Sigmoid colon (tissue), 7 donors: ENCODE data around the gene FMO3. TPM values are rescaled to one million over a fixed set of nuclear protein-coding genes. Genes with fewer than 3 reads are reported as not detected.
A peak's percentile ranks its signal among the peaks of the same experiment; 100 is the strongest.

Source experiments
- DNase-seq: peaks from one replicate; pipeline ENCODE4 v3.0.0-alpha.2; 2019
- H3K27ac ChIP-seq, 4 donors: fragments of 200-600 bp; sonication (generic); one replicate each; pipeline ENCODE4 v1.5.1; 2016 to 2019; ENCODE audit warnings: mild to moderate bottlenecking in 1 of 4
- H3K27me3 ChIP-seq, 3 donors: fragments of 200-600 bp; sonication (generic); one replicate each; pipeline ENCODE4 v1.5.1; 2019; ENCODE audit warnings: mild to moderate bottlenecking in 1 of 3
- H3K36me3 ChIP-seq, 4 donors: fragments of 200-600 bp; sonication (generic); one replicate each; pipeline ENCODE4 v1.5.1; 2016 to 2019
- H3K4me1 ChIP-seq, 4 donors: fragments of 200-600 bp; sonication (generic); one replicate each; pipeline ENCODE4 v1.5.1; 2017 to 2019
- H3K4me3 ChIP-seq, 4 donors: fragments of 200-600 bp; sonication (generic); one replicate each; pipeline ENCODE4 v1.5.1; 2017 to 2019; ENCODE audit warnings: mild to moderate bottlenecking in 2 of 4, moderate library complexity in 1 of 4
- H3K9me3 ChIP-seq, 4 donors: fragments of 200-600 bp in 3 of 4; sonication (generic) in 3 of 4; one replicate each; pipeline versions ENCODE4 v1.5.1 to v1.6.1; 2013 to 2019
- EP300 ChIP-seq, 4 donors: sonication (generic); formaldehyde crosslinking; IDR thresholded peaks; one replicate each; pipeline ENCODE4 v1.6.1; 2017; ENCODE audit warnings: antibody characterized with exemption in 4 of 4
- POLR2A ChIP-seq, 2 donors: fragments of 450-650 bp; IDR thresholded peaks; one replicate each; pipeline ENCODE4 v1.6.1; 2016; ENCODE audit warnings: antibody characterized with exemption in 2 of 2, mild to moderate bottlenecking in 2 of 2, moderate library complexity in 2 of 2
- POLR2AphosphoS5 ChIP-seq, 4 donors: sonication (generic); formaldehyde crosslinking; IDR thresholded peaks; one replicate each; pipeline ENCODE4 v1.6.1; 2017; ENCODE audit warnings: antibody characterized with exemption in 4 of 4
- WGBS, 2 donors: extraction: QIAGEN DNeasy Blood & Tissue Kit; methylation state at CpG; one replicate each; pipeline ENCODE4 v1.1.7; 2013; 5-methylcytosine and 5-hydroxymethylcytosine counted together
- intact Hi-C: fragments of 100-400 bp; cut with DNase I; formaldehyde crosslinking; loops from one replicate; pipeline ENCODE4 v1.15.1; 2023
- polyA plus RNA-seq, 3 donors: library from polyadenylated mRNA; stranded (reverse); fragments of 200-250 nt; gene quantifications; one replicate each; pipeline ENCODE4 v1.2.3, GENCODE V29; 2013
- total RNA-seq, 4 donors: library from RNA; depleted of rRNA; stranded (reverse); fragments of >200 nt; gene quantifications; one replicate each; pipeline ENCODE4 v1.1.0, GENCODE V29; 2016
- TF ChIP-seq, protein P1 (sequence below), 4 experiments: fragments of 450-650 bp in 3 of 4; fragments of 200-600 bp in 1 of 4; IDR thresholded peaks; one replicate each; pipeline ENCODE4 v1.5.1; 2016 to 2019; ENCODE audit warnings: antibody characterized with exemption in 4 of 4, mild to moderate bottlenecking in 3 of 4, moderate library complexity in 2 of 4
- donor health status: healthy with polysubstance abuse.
- donor health status: Bipolar disorder and iron deficiency.
- donor health status: healthy.

FMO3 gene
- total and polyA plus RNA-seq, 7 donors = 0.82 to 2.3 (median 1.8) TPM; not detected in 2

DNA sequence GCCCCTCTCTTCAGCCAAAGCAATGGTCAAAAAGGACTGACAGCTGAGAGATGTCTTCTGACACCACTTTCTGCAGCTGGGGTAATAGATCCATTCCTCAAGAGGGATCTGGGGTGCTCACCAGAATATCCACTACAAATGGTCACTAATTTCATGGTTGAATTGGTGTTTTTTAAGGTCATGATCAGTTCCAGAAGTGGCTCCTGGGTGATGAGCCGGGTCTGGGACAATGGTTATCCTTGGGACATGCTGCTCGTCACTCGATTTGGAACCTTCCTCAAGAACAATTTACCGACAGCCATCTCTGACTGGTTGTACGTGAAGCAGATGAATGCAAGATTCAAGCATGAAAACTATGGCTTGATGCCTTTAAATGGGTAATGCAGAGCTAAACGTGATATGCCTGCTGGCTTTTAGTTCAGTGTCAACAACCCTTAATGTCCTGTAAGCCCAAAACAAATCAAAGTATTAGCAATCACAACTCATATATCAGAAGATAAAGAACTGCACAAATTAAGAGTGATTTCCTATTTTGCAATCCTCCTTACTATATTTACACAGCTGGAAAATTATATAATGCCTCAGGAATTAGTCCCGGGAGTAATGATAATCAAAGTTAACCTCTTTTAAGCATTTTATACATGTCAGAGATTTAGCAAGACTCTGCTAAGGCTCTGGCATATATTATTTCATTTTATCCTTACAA is 20.1 kb downstream of the FMO3 start:
- H3K36me3 ChIP-seq = no peaks in the 10 kb centered on the region
- H3K27ac ChIP-seq = no peak overlapping the region
- no peaks in the 10 kb centered on the region for H3K9me3 ChIP-seq
- 65 to 69% methylated on average over 7 of the region's 7 CpGs for WGBS, 2 donors
- H3K4me3 ChIP-seq = no peak overlapping the region
- no peaks in the 10 kb centered on the region for H3K4me1 ChIP-seq
- H3K27me3 ChIP-seq = no peaks in the 10 kb centered on the region
- no peak for DNase-seq
- intact Hi-C loops = no loop called here
- TF ChIP-seq, protein P1, sequence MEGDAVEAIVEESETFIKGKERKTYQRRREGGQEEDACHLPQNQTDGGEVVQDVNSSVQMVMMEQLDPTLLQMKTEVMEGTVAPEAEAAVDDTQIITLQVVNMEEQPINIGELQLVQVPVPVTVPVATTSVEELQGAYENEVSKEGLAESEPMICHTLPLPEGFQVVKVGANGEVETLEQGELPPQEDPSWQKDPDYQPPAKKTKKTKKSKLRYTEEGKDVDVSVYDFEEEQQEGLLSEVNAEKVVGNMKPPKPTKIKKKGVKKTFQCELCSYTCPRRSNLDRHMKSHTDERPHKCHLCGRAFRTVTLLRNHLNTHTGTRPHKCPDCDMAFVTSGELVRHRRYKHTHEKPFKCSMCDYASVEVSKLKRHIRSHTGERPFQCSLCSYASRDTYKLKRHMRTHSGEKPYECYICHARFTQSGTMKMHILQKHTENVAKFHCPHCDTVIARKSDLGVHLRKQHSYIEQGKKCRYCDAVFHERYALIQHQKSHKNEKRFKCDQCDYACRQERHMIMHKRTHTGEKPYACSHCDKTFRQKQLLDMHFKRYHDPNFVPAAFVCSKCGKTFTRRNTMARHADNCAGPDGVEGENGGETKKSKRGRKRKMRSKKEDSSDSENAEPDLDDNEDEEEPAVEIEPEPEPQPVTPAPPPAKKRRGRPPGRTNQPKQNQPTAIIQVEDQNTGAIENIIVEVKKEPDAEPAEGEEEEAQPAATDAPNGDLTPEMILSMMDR (IDR thresholded peaks at IDR 0.05) = no peak
- TF ChIP-seq EP300 (IDR thresholded peaks at IDR 0.05) (no peak), POLR2AphosphoS5 (IDR thresholded peaks at IDR 0.05) (no peak), POLR2A (IDR thresholded peaks at IDR 0.05) (no peak)

DNA sequence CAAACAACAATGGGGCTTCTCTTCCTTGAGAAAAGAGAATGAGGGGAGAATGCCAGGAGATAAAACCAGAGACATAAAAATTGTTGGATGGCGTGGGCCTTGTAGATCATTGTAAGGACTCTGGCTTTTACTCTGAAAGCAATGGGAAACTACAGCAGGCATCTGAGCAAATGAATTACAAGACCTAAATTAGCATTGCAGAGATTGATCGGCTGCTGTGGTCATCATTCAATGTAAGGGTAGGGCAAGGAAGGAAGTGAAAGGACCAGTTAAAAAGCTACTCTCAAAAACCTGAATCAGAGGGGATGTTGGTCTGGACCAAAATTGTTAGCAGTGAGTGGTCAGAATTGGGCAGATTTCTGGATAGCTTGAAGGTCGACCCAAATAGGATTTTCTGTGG is 21.4 kb downstream of the FMO3 start:
- Histone ChIP-seq H3K36me3 (no peaks in the 10 kb centered on the region), H3K27me3 (no peaks in the 10 kb centered on the region), H3K27ac (no peak overlapping the region), H3K9me3 (no peaks in the 10 kb centered on the region), H3K4me1 (no peaks in the 10 kb centered on the region), H3K4me3 (no peak overlapping the region)
- TF ChIP-seq EP300 (IDR thresholded peaks at IDR 0.05) (no peak), POLR2AphosphoS5 (IDR thresholded peaks at IDR 0.05) (no peak), POLR2A (IDR thresholded peaks at IDR 0.05) (no peak)
- TF ChIP-seq, protein P1 (IDR thresholded peaks at IDR 0.05) = no peak
- 83 to 84% methylated on average over 3 of the region's 3 CpGs for WGBS, 2 donors
- intact Hi-C loops = no loop called here
- DNase-seq = no peak

DNA sequence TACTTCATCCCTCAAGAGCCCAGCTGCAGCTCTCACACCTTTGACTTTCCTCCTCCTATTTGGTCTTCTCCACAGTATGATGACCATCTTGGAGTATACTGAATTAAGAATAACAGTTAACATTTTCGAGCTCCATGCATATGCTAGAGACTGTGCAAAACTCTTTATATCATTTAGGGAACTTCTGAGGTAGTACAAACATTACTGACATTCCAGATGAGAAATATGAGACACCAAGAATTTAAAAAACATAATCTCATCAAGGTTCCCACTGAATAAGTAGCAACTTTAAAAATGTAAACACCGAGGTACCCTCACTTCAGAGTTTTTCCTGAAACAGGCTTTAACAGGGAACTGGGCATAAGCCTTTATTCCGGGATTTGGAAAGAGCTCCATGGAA is 22.7 kb downstream of the FMO3 start:
- Histone ChIP-seq H3K27me3 (no peaks in the 10 kb centered on the region), H3K27ac (no peak overlapping the region), H3K4me3 (no peak overlapping the region), H3K36me3 (no peaks in the 10 kb centered on the region), H3K9me3 (no peaks in the 10 kb centered on the region), H3K4me1 (no peaks in the 10 kb centered on the region)
- WGBS, 2 donors = 67 to 87% methylated on average over 3 of the region's 3 CpGs
- no peak for DNase-seq
- intact Hi-C loops = no loop called here
- TF ChIP-seq, protein P1 (IDR thresholded peaks at IDR 0.05) = no peak
- TF ChIP-seq EP300 (IDR thresholded peaks at IDR 0.05) (no peak), POLR2AphosphoS5 (IDR thresholded peaks at IDR 0.05) (no peak), POLR2A (IDR thresholded peaks at IDR 0.05) (no peak)

DNA sequence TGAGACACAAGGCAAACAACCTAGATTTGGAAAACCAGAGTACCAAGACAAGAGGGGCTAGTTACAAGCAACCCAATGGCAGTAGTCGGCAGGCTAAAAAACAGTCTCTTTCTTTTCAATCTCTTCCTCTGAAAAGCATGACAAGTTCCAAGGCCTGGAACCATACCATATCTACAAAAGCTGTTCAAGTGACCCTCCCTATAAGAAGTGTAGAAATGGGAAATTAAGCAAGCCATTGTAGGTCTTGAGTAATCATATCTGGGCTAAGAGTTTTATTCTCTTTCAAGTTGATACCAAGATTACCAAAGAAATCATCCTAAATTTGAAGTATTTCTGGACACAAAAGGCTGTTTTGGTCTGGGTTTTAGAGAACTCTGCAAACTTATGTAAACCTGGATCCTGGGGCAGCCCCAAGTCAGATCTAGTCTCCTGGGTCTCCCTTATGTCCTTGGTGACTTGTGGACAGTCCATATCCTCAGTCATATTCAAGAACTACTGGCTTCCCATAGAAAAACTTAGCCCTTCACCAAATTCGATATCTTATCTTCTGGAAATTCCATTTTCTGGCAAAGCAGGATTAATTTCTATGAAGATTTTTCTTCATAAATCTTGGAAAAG is 24.7 kb downstream of the FMO3 start:
- H3K4me1 ChIP-seq = no peaks in the 10 kb centered on the region
- 86 to 88% methylated on average over 2 of the region's 2 CpGs for WGBS, 2 donors
- no peaks in the 10 kb centered on the region for H3K27me3 ChIP-seq

More for the DNA sequence above, 24.7 kb downstream of the FMO3 start:
- intact Hi-C loops = no loop called here
- H3K4me3 ChIP-seq = no peak overlapping the region
- no peak for DNase-seq
- peak overlapping the region in 1 of 4 donors; percentile 35 for H3K27ac ChIP-seq
- H3K36me3 ChIP-seq = no peaks in the 10 kb centered on the region
- TF ChIP-seq POLR2AphosphoS5 (IDR thresholded peaks at IDR 0.05) (no peak), EP300 (IDR thresholded peaks at IDR 0.05) (no peak), POLR2A (IDR thresholded peaks at IDR 0.05) (no peak)
- TF ChIP-seq, protein P1 (IDR thresholded peaks at IDR 0.05) = no peak
- no peaks in the 10 kb centered on the region for H3K9me3 ChIP-seq
